Gastroesophageal sphincter (tissue), 3 donors: ENCODE measurements around the gene ZNF865.

ENCODE experiments used
- CTCF ChIP-seq, 4 experiments: fragments of 200-600 bp in 2 of 4; fragments of 450-650 bp in 2 of 4; sonication (generic) in 1 of 4; IDR thresholded peaks; one replicate each; pipeline ENCODE4 v1.5.1; 2017 to 2019; ENCODE audit warnings: antibody characterized with exemption in 4 of 4, mild to moderate bottlenecking in 2 of 4, moderate library complexity in 2 of 4
- EP300 ChIP-seq: sonication (generic); formaldehyde crosslinking; IDR thresholded peaks from one replicate; pipeline ENCODE4 v1.6.1; 2017; ENCODE audit warnings: antibody characterized with exemption, mild to moderate bottlenecking
- POLR2A ChIP-seq, 2 donors: fragments of 450-650 bp; IDR thresholded peaks; one replicate each; pipeline ENCODE4 v1.6.1; 2017; ENCODE audit warnings: antibody characterized with exemption in 2 of 2, mild to moderate bottlenecking in 2 of 2, moderate library complexity in 1 of 2
- POLR2AphosphoS5 ChIP-seq: sonication (generic); formaldehyde crosslinking; IDR thresholded peaks from one replicate; pipeline ENCODE4 v1.6.1; 2017; ENCODE audit warnings: antibody characterized with exemption

GRCh38 chr19:55663846-55664536, 58.5 kb downstream of the ZNF865 start:
- TF ChIP-seq CTCF (IDR thresholded peaks at IDR 0.05): no peak
- TF ChIP-seq POLR2AphosphoS5: no peak
- no peak for TF ChIP-seq POLR2A (IDR thresholded peaks at IDR 0.05)
- TF ChIP-seq EP300: no peak
